Dermis blood vessel endothelial cell (primary cell): ENCODE data around the gene RHEX. TPM values are rescaled to one million over a fixed set of nuclear protein-coding genes. Genes with fewer than 3 reads are reported as not detected.

ENCODE experiments used
- DNase-seq: peaks from one replicate; pipeline ENCODE4 v3.0.0; 2010
- total RNA-seq: library from RNA; depleted of rRNA; stranded (reverse); fragments of >200 nt; gene quantifications from 2 replicates; pipeline ENCODE4 v1.2.3, GENCODE V29; 2014

Gene RHEX
- total RNA-seq, 1 donor from 2014 or later: not detected

DNA sequence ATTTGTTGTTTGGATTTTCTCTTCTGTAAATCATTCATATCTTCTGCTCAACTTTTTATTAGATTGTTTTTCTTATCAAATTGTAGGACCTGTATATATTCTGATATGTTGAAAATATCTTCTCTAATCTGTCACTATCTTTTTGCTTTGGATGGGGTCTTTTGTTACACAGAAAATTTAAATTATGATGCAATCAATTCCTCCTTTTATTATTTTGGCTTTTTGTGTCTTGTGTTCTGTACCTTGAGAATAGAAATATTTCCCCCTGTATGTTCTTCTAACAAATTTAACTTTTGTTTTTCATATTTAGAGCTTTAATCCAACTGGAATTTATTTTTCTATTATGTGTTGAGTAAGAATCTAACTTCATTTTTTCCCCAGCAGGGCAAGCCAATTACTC is 67.4 kb downstream of the RHEX start:
- no peak for DNase-seq

- no peak for DNase-seq
These were observed 68.3 kb downstream of the RHEX start for GRCh38 chr1:206121269-206121668.

GRCh38 chr1:206122686-206123085 is 69.7 kb downstream of the RHEX start:
- DNase-seq: no peak

GRCh38 chr1:206125346-206125745 is 72.4 kb downstream of the RHEX start:
- no peak for DNase-seq

GRCh38 chr1:206127336-206127735 is 74.4 kb downstream of the RHEX start:
- no peak for DNase-seq

GRCh38 chr1:206128196-206128595 is 75.2 kb downstream of the RHEX start:
- DNase-seq: peak; percentile 37

DNA sequence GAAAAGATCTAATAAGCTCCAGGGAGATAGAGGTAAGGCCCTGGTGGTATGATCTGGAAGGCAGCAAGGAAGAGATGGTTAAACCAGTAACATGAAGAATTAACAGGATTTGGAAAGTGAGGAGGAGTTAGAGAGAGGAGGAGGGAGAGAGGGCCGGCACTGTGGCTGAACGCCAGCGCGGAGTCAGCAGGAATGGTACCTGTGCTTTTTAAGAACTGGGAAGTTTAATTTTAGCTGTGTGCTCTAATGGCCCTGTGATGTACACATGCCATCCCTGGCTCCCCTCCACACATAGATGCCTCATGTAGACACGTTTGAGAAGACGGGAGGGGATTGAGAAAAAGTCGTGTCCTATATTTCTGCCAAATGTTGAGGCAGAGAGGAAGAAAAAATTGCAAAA is 78.1 kb downstream of the RHEX start:
- DNase-seq: no peak

- DNase-seq: no peak
These were observed 80.9 kb downstream of the RHEX start for GRCh38 chr1:206133751-206134415.

DNA sequence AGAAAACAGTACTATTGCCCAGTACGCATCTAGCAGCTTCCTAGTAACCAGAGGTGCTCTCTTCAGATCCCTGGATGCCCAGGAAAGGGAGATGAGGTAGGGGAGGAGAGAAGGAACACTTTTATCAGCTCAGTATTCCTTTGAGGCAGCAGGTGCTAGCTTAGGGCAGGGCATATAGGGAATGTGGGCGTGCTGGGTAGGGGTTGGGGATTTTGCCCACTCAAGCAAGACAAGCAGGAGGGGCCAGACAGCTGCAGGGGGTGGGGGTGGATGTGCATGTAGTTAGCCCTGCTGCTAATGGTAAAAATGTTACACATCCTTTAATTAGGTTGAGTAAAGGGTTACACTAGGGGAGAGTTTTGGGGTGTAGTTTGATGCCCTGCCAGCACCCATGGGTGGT is 82.3 kb downstream of the RHEX start:
- no peak for DNase-seq

- no peak for DNase-seq
These were observed 83.3 kb downstream of the RHEX start for GRCh38 chr1:206136241-206136640.

GRCh38 chr1:206142011-206142410 is 89.0 kb downstream of the RHEX start:
- DNase-seq: no peak

- no peak for DNase-seq
These were observed 89.8 kb downstream of the RHEX start for GRCh38 chr1:206142770-206143169.

DNA sequence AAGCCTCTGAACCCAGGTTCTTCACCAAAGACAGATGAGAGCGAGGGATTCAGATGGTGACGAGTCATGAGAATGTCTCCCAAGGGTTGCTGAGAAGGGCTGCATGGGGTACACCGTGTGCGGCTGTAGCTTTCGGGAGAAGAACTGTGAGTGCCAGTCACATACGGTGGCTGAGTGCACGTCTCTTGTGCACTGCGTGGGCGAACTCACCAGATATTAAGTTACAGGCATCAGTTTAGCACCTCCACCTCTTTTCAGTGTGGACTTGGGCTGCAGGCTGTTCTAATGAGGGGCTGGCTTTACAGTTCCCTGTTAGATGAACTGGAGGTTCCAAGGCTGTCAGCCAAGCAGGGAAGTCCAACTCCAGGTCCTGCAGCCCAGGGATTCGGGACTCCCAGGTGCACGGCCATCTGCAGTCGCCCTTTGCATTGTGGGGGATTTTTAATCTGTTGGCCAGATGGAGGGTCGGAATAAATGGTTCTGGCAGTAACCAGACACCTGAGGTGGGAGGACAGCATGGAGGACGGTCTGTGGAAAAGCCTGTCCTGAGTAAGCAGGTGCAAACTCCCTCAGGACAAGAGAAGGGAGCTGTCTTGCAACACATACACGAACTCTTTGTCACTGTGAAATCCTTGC is 90.7 kb downstream of the RHEX start:
- no peak for DNase-seq

GRCh38 chr1:206144605-206145004 is 91.6 kb downstream of the RHEX start:
- no peak for DNase-seq

- no peak for DNase-seq
These were observed 92.9 kb downstream of the RHEX start for GRCh38 chr1:206145771-206146290.

Other genes with a start within 250 kb of the RHEX start
- gene SLC41A1, start 240.0 kb upstream of the RHEX start, total RNA-seq: 22.8 and 30.7 TPM in 2 replicates
- gene PM20D1, start 203.0 kb upstream of the RHEX start, total RNA-seq: 0.05 TPM in 1 of 2 replicates, not detected in the other
- gene SLC26A9, start 109.7 kb upstream of the RHEX start, total RNA-seq: 0.09 TPM in 1 of 2 replicates, not detected in the other
- gene RAB7B, start 49.8 kb upstream of the RHEX start, total RNA-seq: not detected in 2 replicates
- not detected in 2 replicates for gene CTSE, start 29.3 kb upstream of the RHEX start, total RNA-seq
- gene AVPR1B, start 64.2 kb downstream of the RHEX start, total RNA-seq: 0.05 TPM in 1 of 2 replicates, not detected in the other
- 5.9 and 8.0 TPM in 2 replicates for gene FAM72A, start 149.7 kb downstream of the RHEX start, total RNA-seq
- 102 and 108 TPM in 2 replicates for gene SRGAP2, start 150.4 kb downstream of the RHEX start, total RNA-seq